Stimulated activated CD8-positive, alpha-beta memory T cell treated with anti-CD3 and anti-CD28 coated beads, Interleukin-7, amount 100 ng/mL, for 4 hours (primary cell): ENCODE results near the gene MALAT1.
A peak's percentile ranks its signal among the peaks of the same experiment; 100 is the strongest.
"Not testable (repeated sequence)": the region's sequence is repeated elsewhere in the genome, so short reads cannot be mapped to it uniquely, and the experiment has no call there.

Experiments used
- DNase-seq, 2 donors: peaks; one replicate each; pipeline ENCODE4 v3.0.0-alpha.2; 2020; ENCODE audit warnings: low read depth in 2 of 2

The MALAT1 gene

GRCh38 chr11:65498977-65499712 lies at the start of gene MALAT1:
Gene MALAT1, plus strand, starts transcription at chr11:65499045.
- peak; percentile 85 to 92 for DNase-seq

- not testable (repeated sequence) for DNase-seq
Observed at GRCh38 chr11:65451301-65451700, 47.5 kb upstream of the MALAT1 start.

DNA sequence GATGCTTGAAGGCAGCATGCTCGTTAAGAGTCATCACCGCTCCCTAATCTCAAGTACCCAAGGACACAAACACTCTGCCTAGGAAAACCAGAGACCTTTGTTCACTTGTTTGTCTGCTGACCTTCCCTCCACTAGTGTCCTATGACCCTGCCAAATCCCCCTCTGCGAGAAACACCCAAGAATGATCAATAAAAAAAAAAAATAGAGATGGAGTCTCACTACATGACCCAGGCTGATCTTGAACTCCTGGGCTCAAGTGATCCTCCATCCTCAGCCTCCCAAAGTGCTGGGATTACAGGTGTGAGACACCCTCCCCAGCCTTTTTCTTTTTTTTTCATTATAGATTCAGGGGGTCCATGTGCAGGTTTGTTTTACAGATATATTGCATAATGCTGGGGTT lies 46.6 kb upstream of the MALAT1 start:
- not testable (repeated sequence) for DNase-seq

GRCh38 chr11:65452806-65453490 lies 45.9 kb upstream of the MALAT1 start:
- DNase-seq = no peak

DNA sequence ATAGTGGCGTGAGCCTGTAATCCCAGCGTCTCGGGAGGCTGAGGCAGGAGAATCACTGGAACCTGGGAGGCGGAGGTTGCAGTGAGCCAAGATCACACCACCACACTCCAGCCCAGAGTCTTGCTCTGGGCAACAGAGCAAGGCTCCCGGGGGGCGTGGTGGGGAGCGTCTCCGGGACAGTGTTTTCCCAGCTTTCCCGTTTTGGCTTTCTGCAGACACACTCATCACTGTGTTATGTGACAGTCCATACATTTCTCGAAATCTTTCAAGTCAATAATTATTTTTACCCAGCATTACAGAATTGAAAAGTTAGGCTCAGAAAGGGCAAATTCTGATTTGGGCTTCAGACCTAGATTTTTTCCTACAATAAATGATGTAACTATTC lies 44.5 kb upstream of the MALAT1 start:
- no peak for DNase-seq

- DNase-seq = peak; percentile 42 to 72
Observed at GRCh38 chr11:65454696-65455456, 44.0 kb upstream of the MALAT1 start.

DNA sequence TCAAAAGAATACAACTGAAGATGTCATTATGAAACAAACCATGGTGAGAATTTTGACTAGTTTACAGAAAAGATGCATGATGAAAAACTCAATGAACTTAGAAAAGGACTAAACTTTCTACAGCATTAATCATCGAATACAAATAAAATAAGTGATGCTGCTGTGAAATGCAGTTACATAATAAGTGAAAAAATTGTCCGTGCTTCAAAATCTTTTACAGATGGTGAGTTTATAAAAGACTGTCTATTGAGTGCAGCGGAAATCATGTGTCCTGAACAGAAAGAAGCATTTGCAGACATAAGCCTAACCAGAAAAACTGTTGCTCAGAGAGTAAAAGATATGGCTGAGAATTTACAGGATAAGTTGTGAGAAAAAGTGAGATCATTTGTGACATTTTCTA lies 42.4 kb upstream of the MALAT1 start:
- no peak for DNase-seq

DNA sequence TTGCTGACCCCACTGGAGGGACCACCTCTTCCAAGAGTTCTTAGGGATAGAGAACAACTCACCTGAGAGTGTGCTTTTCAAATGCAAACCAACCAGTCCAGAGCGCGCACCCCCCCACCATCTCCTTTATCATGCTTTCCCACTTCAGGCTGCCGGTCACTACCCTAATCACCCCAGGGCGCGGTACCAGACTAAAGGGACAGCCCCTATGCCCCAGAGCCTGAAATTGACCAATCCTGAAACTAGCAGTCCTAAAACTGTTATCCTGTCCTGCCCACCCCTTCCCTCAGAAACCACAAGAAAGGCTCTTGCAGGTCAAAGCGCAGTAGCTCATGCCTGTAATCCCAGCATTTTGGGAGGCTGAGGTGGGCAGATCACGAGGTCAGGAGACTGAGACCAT lies 39.3 kb upstream of the MALAT1 start:
- no peak for DNase-seq

- DNase-seq = not testable (repeated sequence)
Observed at GRCh38 chr11:65465471-65465870, 33.4 kb upstream of the MALAT1 start.

- not testable (repeated sequence) for DNase-seq
Observed at GRCh38 chr11:65467306-65467705, 31.5 kb upstream of the MALAT1 start.

DNA sequence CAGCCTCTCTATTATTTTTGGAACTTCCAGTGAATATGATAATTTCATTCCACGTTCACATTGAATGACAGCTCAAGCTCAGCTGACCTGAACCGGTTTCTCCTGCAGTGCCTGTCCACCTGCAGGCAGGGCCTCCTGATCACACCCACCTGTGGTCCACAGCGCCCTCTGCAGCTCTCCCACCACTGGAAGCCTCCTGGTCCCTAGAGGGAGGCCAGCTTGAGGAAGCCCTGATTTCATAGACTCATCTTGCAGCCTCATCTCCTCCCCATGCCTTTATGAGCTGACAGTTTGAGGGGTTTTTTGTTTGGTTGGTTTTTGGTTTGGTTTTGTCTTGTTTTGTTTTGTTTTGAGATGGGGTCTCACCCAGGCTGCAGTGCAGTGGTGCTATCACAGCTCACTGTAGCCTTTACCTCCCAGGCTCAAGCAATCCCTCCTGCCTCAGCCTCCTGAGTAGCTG lies 29.9 kb upstream of the MALAT1 start:
- DNase-seq = no peak

- DNase-seq = no peak
Observed at GRCh38 chr11:65470433-65471049, 28.3 kb upstream of the MALAT1 start.

GRCh38 chr11:65471447-65471891 lies 27.4 kb upstream of the MALAT1 start:
- DNase-seq = no peak

DNA sequence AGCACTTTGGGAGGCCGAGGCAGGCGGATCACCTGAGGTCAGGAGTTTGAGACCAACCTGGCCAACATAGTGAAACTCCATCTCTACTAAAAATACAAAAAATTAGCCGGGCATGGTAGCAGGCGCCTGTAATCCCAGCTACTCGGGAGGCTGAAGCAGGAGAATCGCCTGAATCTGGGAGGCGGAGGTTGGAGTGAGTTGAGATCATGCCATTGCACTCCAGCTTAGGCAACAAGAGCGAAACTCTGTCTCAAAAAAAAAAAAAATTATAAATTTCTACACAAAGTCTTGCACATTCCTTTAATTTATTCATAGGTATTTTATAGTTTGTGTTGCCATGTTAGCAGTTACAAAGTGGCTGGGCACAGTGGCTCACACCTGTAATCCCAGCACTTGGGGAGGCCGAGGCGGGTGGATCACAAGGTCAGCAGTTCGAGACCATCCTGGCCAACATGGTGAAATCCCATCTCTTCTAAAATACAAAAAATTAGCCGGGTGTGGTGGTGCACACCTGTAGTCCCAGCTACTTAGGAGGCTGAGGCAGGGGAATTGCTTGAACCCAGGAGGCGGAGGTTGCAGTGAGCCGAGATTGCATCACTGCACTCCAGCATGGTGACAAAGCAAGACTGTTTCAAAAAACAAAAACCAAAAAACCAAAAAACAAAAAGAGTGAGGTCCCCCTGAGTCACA lies 26.1 kb upstream of the MALAT1 start:
- DNase-seq = not testable (repeated sequence)

- DNase-seq = no peak
Observed at GRCh38 chr11:65473278-65473860, 25.5 kb upstream of the MALAT1 start.

DNA sequence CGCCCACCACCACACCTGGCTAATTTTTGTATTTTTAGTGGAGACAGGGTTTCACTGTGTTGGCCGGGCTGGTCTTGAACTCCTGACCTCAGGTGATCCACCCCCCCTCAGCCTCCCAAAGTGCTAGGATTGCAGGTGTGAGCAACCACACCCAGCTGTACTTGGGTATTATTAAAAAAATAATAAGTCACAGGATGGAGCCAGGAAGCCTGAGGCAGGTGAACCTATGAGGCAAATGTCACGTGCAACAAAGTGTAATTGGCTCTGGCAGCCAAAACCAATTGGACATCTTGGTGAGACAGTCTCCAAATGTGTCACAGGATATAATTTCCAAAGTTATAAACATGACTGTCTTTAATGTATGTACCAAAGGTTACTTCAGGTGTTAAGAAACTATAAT lies 24.0 kb upstream of the MALAT1 start:
- DNase-seq = no peak

- DNase-seq = no peak
Observed at GRCh38 chr11:65476632-65477148, 22.2 kb upstream of the MALAT1 start.

- peak; percentile 82 to 92 for DNase-seq
Observed at GRCh38 chr11:65477149-65477965, 21.5 kb upstream of the MALAT1 start.

DNA sequence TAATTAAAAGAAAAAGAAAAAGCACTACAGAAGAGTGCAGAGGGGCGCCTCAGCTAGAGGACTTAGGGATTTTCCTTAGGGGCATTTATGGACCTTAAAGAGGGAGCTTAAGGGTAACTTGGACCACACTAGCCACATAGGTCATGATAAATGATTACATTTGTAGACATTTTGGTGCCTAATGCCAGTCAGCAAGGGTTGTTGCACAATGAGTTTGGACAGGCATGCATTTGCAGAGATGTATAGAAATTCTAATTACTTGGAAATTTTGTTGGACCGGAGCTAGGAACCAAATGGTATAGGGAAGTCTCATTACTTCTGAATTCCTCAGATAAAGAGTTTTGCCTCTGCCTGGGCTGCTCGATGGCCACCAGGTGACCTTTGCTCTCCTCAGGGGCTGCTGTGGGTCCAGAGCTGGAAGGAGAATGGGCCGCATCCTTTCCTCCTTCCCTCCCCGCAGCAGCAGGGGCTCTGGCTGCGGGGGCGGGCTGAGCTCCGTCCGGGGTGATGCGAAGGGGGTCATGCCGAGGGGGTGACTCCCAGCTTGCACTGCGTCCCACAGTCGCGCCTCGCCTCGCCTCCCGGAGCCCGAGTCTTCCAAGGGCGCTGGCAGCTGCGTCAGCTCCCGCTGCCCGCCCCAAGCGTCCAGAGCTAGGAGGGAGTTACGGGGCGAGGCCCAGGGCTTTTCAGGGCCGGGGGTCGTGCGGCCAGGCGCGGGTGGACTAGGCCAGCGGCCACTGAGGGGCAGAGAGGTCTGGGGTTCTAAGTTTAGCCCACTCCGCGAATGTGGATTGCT lies 20.3 kb upstream of the MALAT1 start:
- no peak for DNase-seq
